Activated T-cell treated with anti-CD3 and anti-CD28 coated beads, Interleukin-2, amount 50 U/mL, for 48 hours (primary cell): ENCODE measurements around the gene CSPG4.
"Not testable (repeated sequence)": the region's sequence is repeated elsewhere in the genome, so short reads cannot be mapped to it uniquely, and the experiment has no call there.

ENCODE experiments used
- DNase-seq, 2 experiments: peaks; one replicate each; pipeline ENCODE4 v3.0.0-alpha.2; 2020

Gene CSPG4, protein sequence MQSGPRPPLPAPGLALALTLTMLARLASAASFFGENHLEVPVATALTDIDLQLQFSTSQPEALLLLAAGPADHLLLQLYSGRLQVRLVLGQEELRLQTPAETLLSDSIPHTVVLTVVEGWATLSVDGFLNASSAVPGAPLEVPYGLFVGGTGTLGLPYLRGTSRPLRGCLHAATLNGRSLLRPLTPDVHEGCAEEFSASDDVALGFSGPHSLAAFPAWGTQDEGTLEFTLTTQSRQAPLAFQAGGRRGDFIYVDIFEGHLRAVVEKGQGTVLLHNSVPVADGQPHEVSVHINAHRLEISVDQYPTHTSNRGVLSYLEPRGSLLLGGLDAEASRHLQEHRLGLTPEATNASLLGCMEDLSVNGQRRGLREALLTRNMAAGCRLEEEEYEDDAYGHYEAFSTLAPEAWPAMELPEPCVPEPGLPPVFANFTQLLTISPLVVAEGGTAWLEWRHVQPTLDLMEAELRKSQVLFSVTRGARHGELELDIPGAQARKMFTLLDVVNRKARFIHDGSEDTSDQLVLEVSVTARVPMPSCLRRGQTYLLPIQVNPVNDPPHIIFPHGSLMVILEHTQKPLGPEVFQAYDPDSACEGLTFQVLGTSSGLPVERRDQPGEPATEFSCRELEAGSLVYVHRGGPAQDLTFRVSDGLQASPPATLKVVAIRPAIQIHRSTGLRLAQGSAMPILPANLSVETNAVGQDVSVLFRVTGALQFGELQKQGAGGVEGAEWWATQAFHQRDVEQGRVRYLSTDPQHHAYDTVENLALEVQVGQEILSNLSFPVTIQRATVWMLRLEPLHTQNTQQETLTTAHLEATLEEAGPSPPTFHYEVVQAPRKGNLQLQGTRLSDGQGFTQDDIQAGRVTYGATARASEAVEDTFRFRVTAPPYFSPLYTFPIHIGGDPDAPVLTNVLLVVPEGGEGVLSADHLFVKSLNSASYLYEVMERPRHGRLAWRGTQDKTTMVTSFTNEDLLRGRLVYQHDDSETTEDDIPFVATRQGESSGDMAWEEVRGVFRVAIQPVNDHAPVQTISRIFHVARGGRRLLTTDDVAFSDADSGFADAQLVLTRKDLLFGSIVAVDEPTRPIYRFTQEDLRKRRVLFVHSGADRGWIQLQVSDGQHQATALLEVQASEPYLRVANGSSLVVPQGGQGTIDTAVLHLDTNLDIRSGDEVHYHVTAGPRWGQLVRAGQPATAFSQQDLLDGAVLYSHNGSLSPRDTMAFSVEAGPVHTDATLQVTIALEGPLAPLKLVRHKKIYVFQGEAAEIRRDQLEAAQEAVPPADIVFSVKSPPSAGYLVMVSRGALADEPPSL (N-terminal part only)

DNA sequence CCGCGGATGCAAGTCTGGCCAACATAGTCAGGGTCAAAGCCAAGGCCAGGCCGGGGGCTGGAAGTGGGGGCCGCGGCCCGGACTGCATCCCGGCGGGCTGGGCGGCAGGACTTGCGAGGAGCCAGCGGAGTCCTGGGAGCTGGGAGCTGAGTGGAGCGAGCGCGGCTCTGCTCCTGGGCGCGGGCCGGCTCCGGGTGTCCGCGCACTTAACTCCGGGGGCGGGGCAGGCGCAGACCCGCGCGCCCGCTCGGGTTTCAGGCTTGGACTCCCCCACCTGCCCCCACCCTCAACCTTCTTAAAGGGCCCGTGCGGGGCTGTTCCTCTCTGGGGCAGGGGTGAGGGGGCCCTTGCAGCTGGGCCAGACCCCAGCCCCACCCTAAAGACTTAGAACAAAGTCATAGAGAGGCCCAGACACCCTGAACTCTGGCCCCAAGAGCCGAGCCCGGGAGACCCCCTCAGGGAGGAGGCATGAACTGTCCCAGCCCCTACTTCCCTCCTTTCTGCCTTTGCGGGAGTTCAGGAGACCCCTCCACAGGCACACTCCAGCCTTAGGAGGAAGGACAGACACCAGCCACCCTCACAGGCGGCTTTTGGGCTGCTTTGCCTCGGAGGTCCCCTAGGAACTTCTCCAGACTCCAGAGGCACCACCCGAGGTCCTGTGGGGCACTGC lies at the start of gene CSPG4:
TSS of gene CSPG4 (minus strand) at position 181 of the 670 bp plus-strand sequence. CDS start at position 88, 93 bp downstream.
- DNase-seq = no peak

DNA sequence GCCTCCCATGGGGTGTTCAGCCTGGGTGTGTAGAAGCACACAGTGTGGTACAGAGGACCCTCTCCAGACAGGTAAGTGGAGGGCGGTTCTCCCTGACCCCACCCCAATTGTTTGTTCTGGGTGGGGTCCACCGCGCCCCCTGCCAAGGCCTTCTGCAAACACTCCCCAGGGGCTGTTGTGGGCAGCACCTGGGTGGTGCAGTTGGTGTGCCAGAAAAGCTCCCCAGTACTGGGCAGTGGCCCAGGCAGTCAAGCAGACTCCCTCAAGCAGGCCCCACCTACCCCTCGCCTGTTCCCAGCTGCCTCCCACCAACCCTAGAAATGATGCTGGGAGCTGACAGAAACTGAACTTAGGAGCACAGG lies 49.7 kb upstream of the CSPG4 start:
- DNase-seq = not testable (repeated sequence)

DNA sequence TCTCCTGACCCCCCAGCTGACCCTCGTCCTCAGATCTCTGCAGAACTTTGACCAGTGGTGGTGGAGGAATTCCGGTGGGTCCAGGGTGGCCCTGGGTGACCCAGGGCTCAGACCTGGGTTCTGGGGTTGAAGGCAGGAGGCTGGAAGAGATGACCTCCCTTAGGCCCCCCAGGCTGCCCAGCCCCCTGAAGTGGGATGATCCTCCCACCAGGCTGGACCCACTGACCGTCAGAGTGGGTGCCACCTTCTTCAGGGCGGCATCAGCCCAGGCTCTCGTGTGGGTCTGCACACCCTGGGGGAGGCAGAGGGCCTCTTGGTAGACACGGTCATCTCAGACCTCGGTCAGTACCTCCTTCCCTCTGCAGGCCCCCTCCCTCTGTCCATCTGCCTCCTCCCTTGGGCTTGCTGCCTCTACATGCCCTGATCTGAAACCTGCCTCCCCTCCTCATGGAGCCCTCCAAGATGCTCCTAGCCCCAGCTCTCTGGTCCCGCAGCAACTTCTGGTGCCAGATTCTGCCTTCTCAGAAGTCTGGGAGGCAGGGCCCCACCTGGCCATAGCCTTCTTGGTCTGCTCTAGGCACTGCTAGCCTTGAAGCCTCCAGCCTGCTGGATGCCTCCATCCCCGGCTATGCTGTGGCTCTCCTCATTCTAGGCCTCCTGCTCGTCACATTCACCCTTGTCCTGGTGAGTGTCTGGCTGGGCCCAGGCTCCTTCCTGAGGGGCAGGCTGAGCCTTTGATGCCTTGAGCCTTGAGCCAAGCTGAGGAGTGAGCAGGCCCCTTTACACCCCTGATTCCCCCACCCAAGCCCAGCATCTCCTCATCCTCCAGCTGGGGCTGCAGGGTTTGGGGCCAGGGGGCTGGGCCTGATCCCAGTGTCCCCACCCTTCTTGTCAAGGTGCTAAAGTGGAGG lies 49.1 kb upstream of the CSPG4 start:
- no peak for DNase-seq

DNA sequence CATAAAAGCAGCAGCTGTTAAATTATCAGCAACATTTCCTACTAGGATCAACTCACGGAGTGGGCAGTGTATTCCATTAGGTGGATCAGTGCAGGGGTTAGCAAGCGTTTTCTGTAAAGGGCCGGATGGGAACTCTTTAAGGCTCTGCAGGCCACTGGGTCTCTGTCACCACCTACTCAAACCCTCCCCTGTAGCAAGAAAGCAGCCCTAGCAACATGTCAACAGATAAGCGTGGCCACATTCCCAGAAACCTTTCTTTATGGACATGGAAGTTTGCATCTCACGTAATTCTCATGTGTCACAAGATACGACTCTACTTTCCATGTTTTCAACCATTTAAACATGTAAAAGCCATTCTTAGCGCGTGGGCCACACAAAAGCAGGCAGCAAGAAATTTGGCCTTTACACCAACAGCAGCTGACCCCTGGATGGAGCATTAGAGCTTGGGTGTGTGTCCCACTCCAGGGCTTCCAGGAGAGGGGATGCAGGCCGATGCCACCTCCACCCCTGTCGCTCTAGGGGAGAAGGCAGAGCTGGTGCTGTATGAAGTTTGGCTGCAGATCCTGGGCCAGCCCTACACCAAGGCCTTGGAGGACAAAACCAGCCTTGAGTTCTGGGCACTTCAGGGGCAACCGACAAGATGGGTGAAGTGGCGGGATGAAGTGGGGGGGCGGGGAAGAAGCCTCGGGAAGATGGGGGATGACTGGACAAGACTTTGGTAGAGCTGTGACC lies 48.2 kb upstream of the CSPG4 start:
- DNase-seq = no peak

DNA sequence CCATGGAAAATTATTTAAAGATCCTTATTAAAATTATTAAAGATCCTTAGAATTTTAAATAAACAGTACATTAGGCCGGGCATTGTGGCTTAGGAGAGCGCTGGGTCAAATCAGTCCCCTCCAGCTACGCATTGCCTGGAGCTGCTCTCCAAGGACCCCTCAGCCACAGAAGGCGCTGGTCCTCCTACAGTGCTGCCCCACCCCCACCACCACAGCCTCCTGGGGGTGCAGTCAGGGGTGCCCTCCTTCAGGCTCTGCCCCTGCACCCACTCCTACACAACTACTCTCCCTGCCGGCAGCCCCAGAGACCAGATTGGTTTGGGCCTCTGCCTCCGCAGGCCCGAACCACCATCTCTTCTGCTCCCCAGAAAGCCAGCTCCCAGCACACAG lies 47.5 kb upstream of the CSPG4 start:
- DNase-seq = not testable (repeated sequence)

DNA sequence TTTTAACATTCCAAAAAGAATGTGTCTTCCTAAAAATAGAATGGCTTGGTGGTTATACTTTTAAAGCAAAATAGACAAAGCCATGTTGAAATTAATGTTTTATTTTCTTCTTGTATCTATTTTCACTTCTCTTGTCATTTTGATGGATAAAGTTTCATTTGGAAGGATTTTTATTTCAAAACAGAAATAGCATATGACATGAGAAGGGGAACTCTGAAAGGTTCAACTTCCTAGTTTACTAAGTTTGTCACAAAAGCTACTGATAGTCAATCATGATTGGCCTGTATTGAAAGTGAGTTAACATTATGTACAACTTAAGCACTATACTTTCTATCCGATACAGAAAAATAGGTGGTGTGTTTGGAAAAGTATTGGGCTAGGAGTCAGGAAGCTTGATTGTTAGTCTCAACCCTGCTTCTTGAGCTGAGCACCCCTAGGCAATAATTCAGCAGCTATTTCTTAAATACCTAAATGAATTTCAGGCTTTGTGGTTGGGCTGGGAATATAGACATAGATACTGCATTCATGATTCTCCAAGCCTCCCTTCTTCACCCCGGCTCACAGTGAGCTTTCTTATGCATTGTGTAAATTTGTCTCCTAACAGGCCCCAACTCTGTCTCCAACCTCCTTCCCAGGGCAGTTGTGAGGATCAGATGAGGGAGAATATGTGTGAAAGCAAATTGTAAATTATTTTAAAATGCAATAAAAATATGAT lies 46.9 kb upstream of the CSPG4 start:
- DNase-seq = no peak

DNA sequence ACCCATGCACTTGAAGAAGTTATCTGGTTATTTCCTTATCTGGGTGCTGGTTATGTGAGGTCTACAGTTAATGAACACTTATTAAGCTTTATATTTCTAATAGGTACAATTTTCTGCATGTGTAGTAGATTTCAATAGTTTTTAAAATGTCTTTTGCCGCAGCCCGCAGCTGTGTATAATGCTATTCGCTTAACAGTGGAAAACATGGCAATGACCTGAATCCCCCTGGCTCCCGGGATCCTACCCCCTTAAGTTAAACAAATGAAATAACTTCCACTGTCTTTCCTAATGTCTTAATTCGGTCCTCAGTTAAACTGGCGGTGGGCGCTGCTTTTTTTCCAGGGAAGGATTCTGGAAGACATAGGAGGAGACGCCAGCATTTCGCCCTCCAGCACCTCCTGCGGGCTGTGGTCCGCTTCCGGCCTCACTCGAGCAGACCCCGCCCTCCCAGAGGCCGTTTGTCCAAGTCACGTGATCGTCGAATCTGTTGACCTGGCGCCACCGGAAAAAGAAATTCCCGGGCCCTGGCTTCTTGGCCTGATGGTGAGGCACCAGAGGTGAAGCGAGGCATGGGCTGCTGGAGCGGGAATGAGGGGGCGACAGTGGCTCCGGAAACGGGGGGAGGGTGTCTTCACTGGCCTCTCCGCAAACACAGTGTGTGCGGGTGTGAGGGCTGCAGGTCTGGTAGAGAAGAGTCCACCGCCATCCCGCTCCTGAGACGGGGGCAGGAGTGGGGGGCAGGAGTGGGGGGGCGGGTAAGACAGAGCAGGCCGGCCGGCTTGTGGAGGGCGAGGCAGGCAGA lies 45.6 kb upstream of the CSPG4 start:
- DNase-seq = peak; percentile 80

DNA sequence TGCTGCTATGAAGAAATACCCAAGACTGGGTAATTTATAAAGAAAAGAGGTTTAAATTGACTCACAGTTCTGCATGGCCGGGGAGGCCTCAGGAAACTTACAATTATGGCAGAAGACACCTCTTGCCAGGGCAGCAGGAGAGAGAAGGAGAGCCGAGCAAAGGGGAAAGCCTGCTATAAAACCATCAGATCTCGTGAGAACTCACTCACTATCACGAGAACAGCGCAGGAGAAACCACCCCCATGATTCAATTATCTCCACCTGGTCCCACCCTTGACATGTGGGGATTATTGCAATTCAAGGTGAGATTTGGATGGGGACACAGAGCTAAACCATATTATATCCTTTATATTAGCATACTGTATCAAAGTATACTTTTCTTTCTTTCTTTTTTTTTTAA lies 42.2 kb upstream of the CSPG4 start:
- not testable (repeated sequence) for DNase-seq

DNA sequence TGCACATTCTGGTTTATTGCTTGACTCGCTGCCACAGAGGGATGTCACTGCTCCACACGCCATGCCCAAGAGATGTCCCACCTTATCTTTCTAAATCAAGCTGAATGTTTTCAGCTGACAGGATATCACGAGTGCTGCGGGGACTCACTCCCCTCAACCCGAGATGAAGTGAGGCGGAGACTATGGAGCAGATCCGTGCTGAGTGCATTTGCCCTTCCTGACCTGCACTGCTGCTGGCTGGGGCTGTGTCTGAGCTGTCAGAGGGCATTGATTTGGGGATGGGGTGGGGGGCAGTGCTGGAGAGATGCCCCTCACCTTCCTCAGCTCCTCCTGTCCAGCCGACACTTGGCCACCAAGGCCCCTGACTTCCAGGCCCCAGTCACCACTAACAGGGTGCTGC lies 40.5 kb upstream of the CSPG4 start:
- no peak for DNase-seq

DNA sequence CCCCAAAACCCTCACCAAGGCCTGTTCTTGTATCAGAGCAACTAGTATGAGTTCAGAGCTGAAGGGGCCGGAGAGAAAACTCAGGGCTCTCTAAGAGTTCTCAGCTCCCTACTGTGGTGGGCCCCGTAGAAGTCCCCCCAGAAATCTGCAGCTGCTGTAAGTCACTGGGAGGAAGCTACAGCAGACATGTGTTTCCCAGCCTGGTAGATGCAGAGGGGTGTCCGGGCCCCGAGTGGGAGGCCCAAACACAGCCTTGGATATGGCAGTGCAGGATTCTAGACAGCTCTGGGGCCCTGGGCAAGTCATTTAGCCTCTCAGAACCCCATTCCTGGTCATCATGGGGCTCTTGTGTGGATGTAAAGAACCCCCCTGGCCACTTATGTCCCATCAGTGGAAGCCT lies 39.2 kb upstream of the CSPG4 start:
- no peak for DNase-seq

DNA sequence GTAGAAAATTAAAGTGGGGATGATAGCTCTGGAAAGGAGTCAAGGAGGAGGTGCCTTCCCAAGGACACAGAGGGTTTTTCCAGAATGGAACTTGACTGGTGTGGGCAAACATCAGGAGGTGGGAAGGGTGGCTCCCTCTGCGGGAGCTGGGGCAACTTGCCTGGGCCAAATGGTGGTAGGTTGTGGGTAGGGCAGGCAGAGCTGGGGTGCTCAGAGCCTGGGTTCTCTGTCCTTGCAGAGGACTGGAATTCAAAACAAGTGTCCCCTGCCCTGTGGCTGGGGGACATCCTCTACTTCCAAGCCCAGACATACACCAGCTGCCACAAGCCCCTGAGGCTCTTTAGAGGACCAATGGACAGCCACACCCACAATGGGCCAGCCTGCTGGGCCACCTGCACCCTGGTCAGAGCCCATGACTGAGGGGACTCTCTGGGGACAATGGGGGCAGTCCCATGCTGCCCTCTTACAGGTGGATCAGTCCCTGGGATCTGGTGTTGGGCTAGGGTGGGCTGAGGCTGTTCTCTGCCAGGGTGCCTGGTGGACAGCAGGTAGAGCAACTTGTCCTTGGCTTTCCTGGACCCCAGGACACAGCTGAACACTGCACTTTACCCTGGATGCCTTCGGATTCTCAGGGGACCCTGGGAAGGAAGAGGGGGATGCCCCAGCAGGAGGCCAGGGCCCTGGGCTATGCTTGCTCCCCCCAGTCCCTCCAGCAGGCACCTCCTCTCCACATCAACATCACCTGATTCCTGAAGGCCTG lies 38.6 kb upstream of the CSPG4 start:
- DNase-seq = peak in 1 of 2 experiments; percentile 13

DNA sequence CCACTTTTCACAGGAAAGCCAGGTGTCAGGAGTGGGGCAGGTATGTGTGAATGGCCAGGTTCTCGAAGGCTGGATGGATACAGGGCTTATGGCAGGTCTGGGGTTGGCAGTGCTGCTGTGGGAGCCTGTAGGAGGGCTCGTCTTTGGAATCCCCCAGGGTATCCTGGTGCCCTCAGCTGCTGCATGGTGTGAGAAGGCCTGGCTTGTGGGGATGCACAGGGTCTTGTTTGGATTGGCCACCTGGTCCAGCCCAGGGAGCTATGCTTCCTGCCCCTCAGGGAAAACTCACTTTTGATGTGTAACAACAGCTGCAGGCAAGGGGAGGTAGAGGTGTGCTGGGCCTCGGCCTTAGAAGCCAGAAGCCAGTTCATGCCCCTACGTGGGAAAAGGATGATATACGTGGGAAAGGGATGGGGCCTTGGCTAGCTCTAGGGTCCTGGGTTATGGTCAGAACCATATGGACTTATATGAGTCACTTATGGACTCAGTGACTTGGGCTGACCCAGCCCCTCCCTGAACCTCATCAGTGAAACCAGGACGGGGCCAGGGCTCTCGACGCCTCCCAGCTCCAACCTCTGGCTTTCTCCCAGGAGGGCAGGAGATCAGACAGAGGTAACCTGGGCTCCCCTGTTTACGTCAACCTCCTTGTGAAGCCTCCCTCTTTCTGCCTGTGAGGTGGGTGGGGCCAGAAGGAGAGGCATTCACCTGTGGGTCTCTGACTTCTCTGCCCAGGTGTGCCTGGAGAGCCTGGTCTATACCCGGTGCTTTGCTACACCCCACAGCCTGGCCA lies 37.8 kb upstream of the CSPG4 start:
- peak in 1 of 2 experiments; percentile 16 for DNase-seq

DNA sequence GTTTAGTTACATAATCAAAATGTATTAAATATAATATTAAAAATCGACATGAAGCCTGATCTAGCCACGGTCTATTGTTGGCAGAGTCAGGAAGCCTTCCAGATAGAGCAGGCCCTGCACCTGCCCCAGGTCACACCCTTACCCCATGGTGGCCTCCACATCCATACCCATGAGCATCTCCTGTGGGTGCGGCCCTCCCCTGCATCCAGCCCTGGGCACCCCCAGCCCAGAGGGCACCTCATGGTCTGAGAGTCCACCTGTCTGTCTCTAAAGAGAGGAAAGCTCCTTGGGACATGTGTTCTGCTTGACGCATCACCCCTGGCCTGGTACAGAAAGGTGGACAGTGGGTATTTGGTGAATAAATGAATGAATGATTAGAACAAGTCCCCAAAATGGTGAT lies 37.2 kb upstream of the CSPG4 start:
- DNase-seq = no peak

DNA sequence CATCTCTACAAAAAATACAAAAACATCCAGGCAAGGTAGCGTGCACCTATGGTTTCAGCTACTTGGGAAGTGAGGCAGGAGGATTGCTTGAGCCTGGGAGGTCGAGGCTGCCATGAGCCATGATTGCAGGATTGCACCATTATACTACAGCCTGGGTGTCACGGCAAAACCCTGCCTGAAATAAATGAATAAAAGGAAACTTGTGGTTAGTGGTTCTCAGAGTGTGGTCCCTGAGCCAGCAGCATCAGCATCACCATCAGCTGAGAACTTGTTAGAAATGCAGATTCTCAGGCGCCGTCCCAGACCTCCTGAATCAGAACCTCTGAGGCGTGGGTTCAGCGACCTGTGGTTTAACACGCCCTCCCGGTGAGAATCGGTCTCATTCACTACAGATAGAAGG lies 36.2 kb upstream of the CSPG4 start:
- DNase-seq = peak; percentile 67 to 76

DNA sequence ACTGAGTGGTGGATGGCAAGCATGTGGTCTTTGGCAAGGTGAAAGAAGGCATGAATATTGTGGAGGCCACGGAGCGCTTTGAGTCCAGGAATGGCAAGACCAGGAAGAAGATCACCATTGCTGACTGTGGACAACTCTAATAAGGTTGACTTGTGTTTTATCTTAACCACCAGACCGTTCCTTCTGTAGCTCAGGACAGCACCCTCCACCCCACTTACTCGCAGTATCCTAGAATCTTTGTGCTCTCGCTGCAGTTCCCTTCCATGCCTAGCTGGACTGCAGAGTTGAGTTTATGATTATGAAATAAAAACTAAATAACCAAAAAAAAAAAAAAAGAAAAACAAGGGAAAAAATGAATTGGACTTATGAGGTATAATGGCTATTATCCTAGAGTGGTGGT lies 34.5 kb upstream of the CSPG4 start:
- not testable (repeated sequence) for DNase-seq

DNA sequence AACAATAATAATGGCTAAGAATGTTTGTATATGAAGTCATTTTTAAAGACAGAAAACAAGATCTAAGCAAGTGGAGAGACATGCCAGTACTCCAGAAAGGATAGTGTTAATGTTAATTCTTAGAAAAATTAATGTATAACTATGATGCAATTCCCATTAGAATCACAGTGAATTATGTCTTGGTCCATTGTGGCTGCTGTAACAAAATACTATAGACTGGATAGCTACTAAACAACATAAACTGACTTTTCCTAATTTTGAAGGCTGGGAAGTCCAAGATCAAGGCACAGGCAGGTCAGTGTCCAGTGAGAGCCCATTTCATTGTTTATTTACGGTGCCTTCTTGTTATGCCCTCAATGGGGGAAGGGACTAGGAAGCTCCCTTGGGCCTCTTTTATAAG lies 32.7 kb upstream of the CSPG4 start:
- DNase-seq = no peak

DNA sequence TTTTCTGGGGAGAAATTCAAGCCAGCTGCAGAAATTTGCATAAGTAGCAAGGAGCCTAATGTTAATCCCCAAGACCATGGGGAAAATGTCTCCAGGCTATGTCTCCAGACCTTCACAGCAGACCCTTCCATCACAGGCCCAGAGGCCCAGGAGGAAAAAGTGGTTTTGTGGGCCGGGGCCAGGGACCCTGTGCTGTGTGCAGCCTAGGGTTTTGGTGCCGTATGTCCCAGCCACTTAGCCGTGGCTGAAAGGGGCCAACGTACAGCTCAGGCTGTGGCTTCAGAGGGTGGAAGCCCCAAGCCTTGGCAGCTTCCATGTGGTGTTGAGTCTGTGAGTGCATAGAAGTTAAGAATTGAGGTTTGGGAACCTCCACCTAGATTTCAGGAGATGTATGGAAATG lies 29.7 kb upstream of the CSPG4 start:
- not testable (repeated sequence) for DNase-seq
